WERI-Rb-1 (cell line): ENCODE measurements around the gene GADL1.

Source experiments
- DNase-seq: peaks from one replicate; pipeline ENCODE4 v3.0.0-alpha.2; 2020
- H3K27ac ChIP-seq: fragments of 250-450 bp; sonication (Bioruptor Pico); 2 replicates; pipeline ENCODE4 v1.5.1; 2020; ENCODE audit warnings: mild to moderate bottlenecking, moderate library complexity
- H3K27me3 ChIP-seq: fragments of 250-450 bp; sonication (Bioruptor Pico); 2 replicates; pipeline ENCODE4 v1.5.1; 2021; ENCODE audit warnings: mild to moderate bottlenecking, low read depth, moderate library complexity; ENCODE audit not compliant: insufficient read depth, severe bottlenecking
- H3K36me3 ChIP-seq: fragments of 250-450 bp; sonication (Bioruptor Pico); 2 replicates; pipeline ENCODE4 v1.5.1; 2020; ENCODE audit warnings: mild to moderate bottlenecking, moderate library complexity
- H3K4me3 ChIP-seq: 2 replicates; pipeline ENCODE4 v1.5.1; 2011; ENCODE audit warnings: low read depth, mild to moderate bottlenecking, control low read depth, low read length
- H3K9me3 ChIP-seq: fragments of 250-450 bp; sonication (Bioruptor Pico); 2 replicates; pipeline ENCODE4 v1.5.1; 2021; ENCODE audit warnings: mild to moderate bottlenecking, moderate library complexity; ENCODE audit not compliant: severe bottlenecking
- CTCF ChIP-seq: IDR thresholded peaks from 2 replicates; pipeline ENCODE4 v1.5.1; 2011; ENCODE audit warnings: low read depth, mild to moderate bottlenecking, control low read depth, inconsistent platforms, low read length

Gene GADL1

GRCh38 chr3:30895329-30895728 lies 868 bp upstream of the GADL1 start:
- TF ChIP-seq CTCF, result no peak
- no peak for DNase-seq
- no peaks in the 10 kb centered on the region for H3K9me3 ChIP-seq
- H3K4me3 ChIP-seq, result no peak overlapping the region
- H3K27ac ChIP-seq, result no peak overlapping the region
- peaks cover 4% of the 10 kb centered on the region for H3K27me3 ChIP-seq
- H3K36me3 ChIP-seq, result no peaks in the 10 kb centered on the region

- no peak for TF ChIP-seq CTCF
- Histone ChIP-seq H3K36me3 (no peaks in the 10 kb centered on the region), H3K27ac (no peak overlapping the region), H3K4me3 (peak overlapping the region; percentile 53), H3K27me3 (peaks cover 4% of the 10 kb centered on the region), H3K9me3 (no peaks in the 10 kb centered on the region)
- DNase-seq, result no peak
Observed at GRCh38 chr3:30893678-30894325, 659 bp downstream of the GADL1 start.

- H3K27ac ChIP-seq, result no peak overlapping the region
- no peak for TF ChIP-seq CTCF
- DNase-seq, result no peak
Observed at GRCh38 chr3:30890907-30891306, 3.6 kb downstream of the GADL1 start.

GRCh38 chr3:30886888-30887287 lies 7.6 kb downstream of the GADL1 start:
- Histone ChIP-seq H3K4me3 (no peak overlapping the region), H3K27me3 (no peaks in the 10 kb centered on the region), H3K36me3 (no peaks in the 10 kb centered on the region), H3K27ac (no peak overlapping the region), H3K9me3 (no peaks in the 10 kb centered on the region)
- DNase-seq, result no peak
- TF ChIP-seq CTCF, result no peak

More at GRCh38 chr3:30890907-30891306, 3.6 kb downstream of the GADL1 start:
- Histone ChIP-seq H3K9me3 (no peaks in the 10 kb centered on the region), H3K36me3 (no peaks in the 10 kb centered on the region), H3K4me3 (no peak overlapping the region), H3K27me3 (peaks cover 4% of the 10 kb centered on the region)

- H3K9me3 ChIP-seq, result no peaks in the 10 kb centered on the region
- H3K4me3 ChIP-seq, result no peak overlapping the region
- H3K27ac ChIP-seq, result no peak overlapping the region
- no peaks in the 10 kb centered on the region for H3K36me3 ChIP-seq
- TF ChIP-seq CTCF, result no peak
- DNase-seq, result no peak
- no peaks in the 10 kb centered on the region for H3K27me3 ChIP-seq
Observed at GRCh38 chr3:30878862-30879261, 15.6 kb downstream of the GADL1 start.

GRCh38 chr3:30875505-30875904 lies 19.0 kb downstream of the GADL1 start:
- no peak for DNase-seq
- Histone ChIP-seq H3K9me3 (no peaks in the 10 kb centered on the region), H3K36me3 (no peaks in the 10 kb centered on the region), H3K27ac (no peak overlapping the region), H3K27me3 (no peaks in the 10 kb centered on the region), H3K4me3 (no peak overlapping the region)
- no peak for TF ChIP-seq CTCF
